ENCODE measurements around the gene SLC24A3.
A peak's percentile ranks its signal among the peaks of the same experiment; 100 is the strongest.
"Not testable (repeated sequence)": the region's sequence is repeated elsewhere in the genome, so short reads cannot be mapped to it uniquely, and the experiment has no call there.

The SLC24A3 gene

GRCh38 chr20:19653327-19653726 is 440.9 kb downstream of the SLC24A3 start:
- DNase-seq, result no peak

- no peak for DNase-seq
Observed at GRCh38 chr20:19654921-19655320, 442.5 kb downstream of the SLC24A3 start.

GRCh38 chr20:19658137-19658536 is 445.7 kb downstream of the SLC24A3 start:
- DNase-seq, result no peak

- DNase-seq, result no peak
Observed at GRCh38 chr20:19659448-19659847, 447.0 kb downstream of the SLC24A3 start.

- DNase-seq, result no peak
Observed at GRCh38 chr20:19660808-19661378, 448.5 kb downstream of the SLC24A3 start.

GRCh38 chr20:19661717-19662636 is 449.5 kb downstream of the SLC24A3 start:
- peak; percentile 57 for DNase-seq

GRCh38 chr20:19662637-19662995 is 450.2 kb downstream of the SLC24A3 start:
- no peak for DNase-seq

- no peak for DNase-seq
Observed at GRCh38 chr20:19668418-19668817, 456.0 kb downstream of the SLC24A3 start.

- DNase-seq, result no peak
Observed at GRCh38 chr20:19670829-19671228, 458.4 kb downstream of the SLC24A3 start.

- no peak for DNase-seq
Observed at GRCh38 chr20:19671374-19671773, 458.9 kb downstream of the SLC24A3 start.

GRCh38 chr20:19672498-19672897 is 460.1 kb downstream of the SLC24A3 start:
- no peak for DNase-seq

- no peak for DNase-seq
Observed at GRCh38 chr20:19673575-19673974, 461.1 kb downstream of the SLC24A3 start.

- no peak for DNase-seq
Observed at GRCh38 chr20:19676202-19676601, 463.8 kb downstream of the SLC24A3 start.

GRCh38 chr20:19677336-19677735 is 464.9 kb downstream of the SLC24A3 start:
- no peak for DNase-seq

GRCh38 chr20:19678591-19678990 is 466.1 kb downstream of the SLC24A3 start:
- DNase-seq, result not testable (repeated sequence)

GRCh38 chr20:19679900-19680495 is 467.6 kb downstream of the SLC24A3 start:
- no peak for DNase-seq

- no peak for DNase-seq
Observed at GRCh38 chr20:19682249-19682648, 469.8 kb downstream of the SLC24A3 start.

- peak; percentile 63 for DNase-seq
Observed at GRCh38 chr20:19683188-19683587, 470.7 kb downstream of the SLC24A3 start.

GRCh38 chr20:19683822-19684221 is 471.4 kb downstream of the SLC24A3 start:
- DNase-seq, result no peak

- DNase-seq, result peak; percentile 5
Observed at GRCh38 chr20:19688031-19688806, 475.8 kb downstream of the SLC24A3 start.

- DNase-seq, result no peak
Observed at GRCh38 chr20:19690462-19690861, 478.0 kb downstream of the SLC24A3 start.

GRCh38 chr20:19691125-19691524 is 478.7 kb downstream of the SLC24A3 start:
- DNase-seq, result no peak

GRCh38 chr20:19692100-19692499 is 479.7 kb downstream of the SLC24A3 start:
- no peak for DNase-seq

All from DMS79 (cell line).